ACC112 (cell line): ENCODE data around the gene ACRV1.

ENCODE experiments used
- H2AFZ ChIP-seq: fragments of 200-600 bp; sonication (generic); one replicate; pipeline ENCODE4 v1.6.0; 2017; ENCODE audit warnings: antibody characterized with exemption, low read length; ENCODE audit not compliant: unreplicated experiment
- H3K27ac ChIP-seq: fragments of 200-600 bp; sonication (generic); 2 replicates; pipeline ENCODE4 v1.5.1; 2014; ENCODE audit warnings: low read depth, mild to moderate bottlenecking, antibody characterized with exemption, low read length, moderate library complexity
- H3K27me3 ChIP-seq: fragments of 200-600 bp; sonication (generic); 2 replicates; pipeline ENCODE4 v1.6.1; 2014; ENCODE audit warnings: mild to moderate bottlenecking, antibody characterized with exemption, low read length, moderate library complexity, mixed read lengths; ENCODE audit not compliant: insufficient read depth
- H3K36me3 ChIP-seq: fragments of 200-600 bp; sonication (generic); 2 replicates; pipeline ENCODE4 v1.6.1; 2016; ENCODE audit warnings: mild to moderate bottlenecking, antibody characterized with exemption, low read length, moderate library complexity, mixed read lengths; ENCODE audit not compliant: insufficient read depth
- H3K4me1 ChIP-seq: fragments of 200-600 bp; sonication (generic); one replicate; pipeline ENCODE4 v1.6.1; 2016; ENCODE audit warnings: low read length, mixed read lengths; ENCODE audit not compliant: insufficient read depth, unreplicated experiment, control insufficient read depth
- H3K4me3 ChIP-seq: fragments of 200-600 bp; sonication (generic); 2 replicates; pipeline ENCODE4 v1.5.1; 2014; ENCODE audit warnings: mild to moderate bottlenecking, low read depth, low read length
- H3K79me2 ChIP-seq: fragments of 200-600 bp; sonication (generic); one replicate; pipeline ENCODE4 v1.6.0; 2016; ENCODE audit warnings: low read length; ENCODE audit not compliant: control insufficient read depth, unreplicated experiment, insufficient read depth

The ACRV1 gene

DNA sequence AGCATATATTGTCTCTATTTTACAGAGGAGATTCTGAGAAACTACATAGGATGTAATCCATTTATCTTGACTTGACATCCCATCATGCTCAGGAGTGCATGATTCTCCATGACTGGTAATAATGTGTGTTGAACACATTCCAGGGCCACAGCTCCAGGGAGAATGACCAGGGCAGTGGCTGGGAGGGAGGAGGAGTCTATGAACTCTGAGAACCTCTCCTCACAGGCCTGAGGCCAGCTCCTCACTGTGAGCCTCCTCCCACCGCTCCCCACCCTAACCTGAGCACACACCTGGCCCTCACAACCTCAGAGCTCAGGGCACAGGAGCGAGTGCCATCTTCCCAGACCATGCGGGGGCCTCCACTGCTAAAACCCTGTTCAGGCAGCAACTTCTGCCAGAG, 8.0 kb upstream of the ACRV1 start:
- no peaks in the 10 kb centered on the region for H3K4me1 ChIP-seq
- H3K27ac ChIP-seq, result no peak overlapping the region
- no peaks in the 10 kb centered on the region for H3K79me2 ChIP-seq
- no peak overlapping the region for H2AFZ ChIP-seq
- 0 out of 2 replicates have a peak, but pooled peaks cover 3% of the 10 kb centered on the region for H3K27me3 ChIP-seq
- H3K36me3 ChIP-seq, result no peaks in the 10 kb centered on the region
- no peak overlapping the region for H3K4me3 ChIP-seq

DNA sequence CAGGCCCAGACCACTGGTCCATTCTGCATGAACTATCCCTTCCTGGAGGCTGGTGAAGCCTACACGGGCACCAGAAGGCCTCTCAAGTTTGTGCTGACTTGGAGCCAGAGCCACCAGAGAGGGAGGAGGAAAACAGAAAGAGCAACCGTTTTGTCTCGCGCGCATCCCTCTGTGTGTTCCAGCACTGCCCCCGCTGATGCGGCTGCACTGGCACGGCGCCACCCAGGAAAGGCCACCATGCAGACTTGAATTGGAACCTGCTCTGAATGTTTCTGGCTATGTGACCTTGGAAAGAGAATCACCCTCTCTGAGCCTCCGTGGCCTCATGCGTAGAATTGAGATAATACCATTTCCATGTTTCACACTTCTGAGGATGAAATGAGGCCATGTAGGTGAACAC, 7.4 kb upstream of the ACRV1 start:
- H3K4me3 ChIP-seq, result no peak overlapping the region

DNA sequence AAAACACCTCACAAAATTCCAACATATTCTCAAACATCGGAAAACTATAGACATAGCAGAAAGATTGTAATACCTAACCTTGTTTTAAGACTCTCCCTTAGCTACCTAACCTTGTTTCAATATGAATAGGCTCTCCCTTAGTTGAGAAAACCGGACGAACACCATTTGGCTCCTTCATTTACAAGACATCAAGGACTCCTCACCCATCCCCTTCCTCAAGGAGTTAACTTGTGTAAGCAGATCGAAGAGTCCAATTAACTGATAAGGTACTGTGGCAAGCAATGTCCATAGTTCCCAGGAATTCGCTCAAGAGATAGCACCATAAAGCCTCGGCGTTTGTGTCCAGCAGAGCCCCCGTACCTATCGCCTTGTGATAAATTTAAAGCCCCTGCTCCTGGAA, 4.6 kb upstream of the ACRV1 start:
- Histone ChIP-seq H3K36me3 (no peaks in the 10 kb centered on the region), H3K4me3 (no peak overlapping the region)

More for the DNA sequence above, 7.4 kb upstream of the ACRV1 start:
- H3K4me1 ChIP-seq, result no peaks in the 10 kb centered on the region
- H3K27ac ChIP-seq, result no peak overlapping the region
- H2AFZ ChIP-seq, result no peak overlapping the region
- H3K36me3 ChIP-seq, result no peaks in the 10 kb centered on the region
- no peaks in the 10 kb centered on the region for H3K79me2 ChIP-seq
- 0 out of 2 replicates have a peak, but pooled peaks cover 3% of the 10 kb centered on the region for H3K27me3 ChIP-seq

DNA sequence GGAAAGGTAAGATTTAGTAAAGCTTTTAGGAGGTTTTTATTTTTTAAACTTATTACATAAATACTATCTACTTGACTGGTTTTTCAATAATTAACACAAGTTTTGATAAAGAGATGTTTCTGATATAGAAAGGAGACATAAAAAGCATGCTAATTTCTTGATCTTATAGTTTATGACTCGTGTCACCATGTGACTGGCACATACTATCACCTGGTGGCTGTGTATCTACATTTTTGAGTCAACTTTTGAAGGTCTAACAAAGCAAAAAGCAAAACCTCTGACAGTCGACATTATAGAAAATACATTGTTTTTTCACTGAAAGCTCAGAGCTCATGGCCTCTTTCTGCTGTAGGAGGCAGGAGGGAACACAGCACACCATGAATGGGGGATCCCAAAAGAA, 810 bp downstream of the ACRV1 start:
- Histone ChIP-seq H3K27ac (no peak overlapping the region), H3K4me1 (no peaks in the 10 kb centered on the region), H3K4me3 (no peak overlapping the region), H3K36me3 (peaks cover 6% of the 10 kb centered on the region; the same call in 1 of the 2 replicates), H3K79me2 (no peaks in the 10 kb centered on the region), H3K27me3 (no peaks in the 10 kb centered on the region), H2AFZ (no peak overlapping the region)

More for the DNA sequence above, 4.6 kb upstream of the ACRV1 start:
- Histone ChIP-seq H3K79me2 (no peaks in the 10 kb centered on the region), H3K4me1 (no peaks in the 10 kb centered on the region), H3K27me3 (no peaks in the 10 kb centered on the region), H2AFZ (no peak overlapping the region), H3K27ac (no peak overlapping the region)

DNA sequence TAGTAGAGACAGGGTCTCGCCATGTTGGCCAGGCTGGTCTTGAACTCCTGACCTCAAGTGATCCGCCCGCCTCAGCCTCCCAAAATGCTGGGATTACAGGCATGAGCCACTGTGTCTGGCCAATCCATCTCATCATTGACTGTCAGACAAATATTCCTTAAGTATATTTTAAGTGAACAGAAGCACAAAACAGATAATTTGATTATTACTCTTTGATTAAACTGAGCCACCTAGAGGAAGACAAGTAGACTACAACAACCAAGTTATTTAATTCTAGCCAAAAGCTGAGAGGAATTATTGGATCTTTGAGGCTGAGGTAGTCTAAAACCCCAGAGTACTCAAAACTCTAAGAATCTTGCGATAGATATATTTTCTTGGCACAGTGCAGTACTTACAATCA, 1.2 kb downstream of the ACRV1 start:
- Histone ChIP-seq H3K27ac (no peak overlapping the region), H2AFZ (no peak overlapping the region), H3K4me3 (no peak overlapping the region), H3K27me3 (no peaks in the 10 kb centered on the region), H3K36me3 (peaks cover 6% of the 10 kb centered on the region; the same call in 1 of the 2 replicates), H3K79me2 (no peaks in the 10 kb centered on the region), H3K4me1 (no peaks in the 10 kb centered on the region)

DNA sequence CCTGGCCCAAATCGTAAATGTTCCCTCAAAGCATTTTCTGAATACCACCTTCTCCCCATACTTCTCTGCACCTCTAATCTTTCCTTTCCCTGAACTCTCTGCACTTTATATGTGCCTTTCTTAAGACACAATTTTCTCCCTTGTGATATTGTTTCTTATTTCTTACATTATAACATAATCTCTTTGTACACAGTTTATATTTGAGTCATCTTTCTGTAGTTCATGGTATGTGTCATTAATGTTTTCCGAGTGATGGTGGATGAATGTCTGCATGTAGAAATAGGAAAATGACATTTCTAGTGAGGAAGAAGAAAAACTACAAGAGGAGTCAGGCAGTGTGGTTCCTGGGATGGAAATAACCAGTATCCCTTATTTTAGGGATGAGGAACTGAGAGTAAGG, 5.5 kb downstream of the ACRV1 start:
- no peak overlapping the region for H2AFZ ChIP-seq
- H3K4me3 ChIP-seq, result no peak overlapping the region
- H3K79me2 ChIP-seq, result no peaks in the 10 kb centered on the region
- H3K36me3 ChIP-seq, result peaks cover 6% of the 10 kb centered on the region; the same call in 1 of the 2 replicates
- H3K27ac ChIP-seq, result no peak overlapping the region
- H3K4me1 ChIP-seq, result no peaks in the 10 kb centered on the region
- no peaks in the 10 kb centered on the region for H3K27me3 ChIP-seq

DNA sequence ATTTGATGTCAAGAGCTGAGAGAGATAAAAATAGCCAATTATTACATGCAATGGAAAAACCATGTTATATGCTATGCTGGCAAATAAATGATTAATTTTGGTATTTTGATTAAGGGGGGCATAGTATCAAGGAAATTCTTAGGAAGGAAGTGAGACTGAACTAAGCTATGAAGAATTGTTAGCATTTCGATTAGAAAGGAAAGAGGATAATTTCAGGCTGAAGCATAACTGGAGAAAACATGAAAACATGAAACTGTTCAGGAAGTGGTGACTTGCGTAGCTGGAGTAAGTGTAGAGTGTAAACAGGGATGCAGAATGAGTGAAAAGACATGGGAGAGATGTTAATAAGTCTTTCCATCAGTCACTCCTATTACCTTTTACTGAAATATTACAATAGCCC, 6.4 kb downstream of the ACRV1 start:
- Histone ChIP-seq H3K27ac (no peak overlapping the region), H2AFZ (no peak overlapping the region), H3K79me2 (no peaks in the 10 kb centered on the region), H3K4me3 (no peak overlapping the region), H3K36me3 (peaks cover 6% of the 10 kb centered on the region; the same call in 1 of the 2 replicates), H3K27me3 (no peaks in the 10 kb centered on the region), H3K4me1 (no peaks in the 10 kb centered on the region)

DNA sequence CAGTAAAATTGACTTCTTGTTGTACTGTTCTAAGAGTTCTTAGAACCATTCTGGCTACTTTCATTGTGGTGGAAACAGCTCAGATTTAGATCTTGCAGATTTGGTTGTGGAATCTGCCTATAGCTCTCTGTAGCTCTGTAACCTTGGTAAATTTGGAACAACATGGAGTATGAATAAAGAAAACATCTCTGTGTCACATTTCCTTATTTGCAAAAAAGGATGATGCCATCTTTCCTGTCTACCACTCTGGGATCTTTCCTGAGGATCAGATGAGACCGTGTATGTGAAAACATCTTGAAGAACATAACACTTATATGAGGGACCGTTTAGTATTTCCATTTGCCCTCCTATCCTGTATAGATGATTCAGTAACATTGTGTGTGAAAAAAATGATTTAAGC, 9.1 kb downstream of the ACRV1 start:
- Histone ChIP-seq H3K27me3 (no peaks in the 10 kb centered on the region), H3K36me3 (peaks cover 7% of the 10 kb centered on the region), H3K4me3 (no peak overlapping the region)

DNA sequence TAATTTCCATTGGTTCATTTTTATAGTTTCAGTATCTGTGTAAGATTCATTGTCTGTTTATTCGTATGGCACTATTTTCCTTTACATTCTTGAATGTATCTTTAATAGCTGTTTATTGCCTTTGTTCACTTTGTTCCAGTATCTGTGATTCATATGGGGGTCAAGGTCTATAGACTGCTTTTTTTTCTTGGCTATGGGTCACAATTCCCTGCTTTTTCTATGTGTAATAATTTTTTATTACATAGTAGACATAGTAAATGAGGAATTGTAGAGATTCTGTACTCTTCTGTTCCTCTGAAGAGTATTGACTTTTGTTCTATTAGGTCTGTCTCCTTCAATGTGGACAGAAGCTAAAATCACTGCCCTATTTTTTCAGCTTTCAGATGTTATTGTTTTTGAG, 10.5 kb downstream of the ACRV1 start:
- peaks cover 17% of the 10 kb centered on the region for H3K36me3 ChIP-seq

More for the DNA sequence above, 9.1 kb downstream of the ACRV1 start:
- Histone ChIP-seq H3K79me2 (peaks cover 3% of the 10 kb centered on the region), H3K27ac (no peak overlapping the region), H2AFZ (no peak overlapping the region), H3K4me1 (no peaks in the 10 kb centered on the region)

DNA sequence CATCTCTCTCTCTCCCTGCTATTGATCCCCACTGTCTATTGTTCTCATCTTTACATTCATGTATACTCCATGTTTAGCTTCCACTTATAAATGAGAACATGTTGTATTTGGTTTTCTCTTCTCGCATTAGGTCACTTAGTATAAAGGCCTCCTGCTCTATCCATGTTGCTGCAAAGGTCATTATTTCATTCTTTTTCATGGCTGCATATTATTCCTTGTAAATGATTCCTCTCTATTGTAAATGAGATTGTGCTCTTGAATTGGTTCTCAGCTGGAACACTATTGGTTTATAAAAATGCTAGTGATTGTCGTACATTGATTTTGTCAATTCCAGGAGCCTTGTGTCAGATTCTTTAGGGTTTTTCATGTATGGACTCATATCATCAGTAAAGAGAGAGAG, 13.5 kb downstream of the ACRV1 start:
- peaks cover 44% of the 10 kb centered on the region for H3K36me3 ChIP-seq
- H3K4me1 ChIP-seq, result no peaks in the 10 kb centered on the region
- no peak overlapping the region for H2AFZ ChIP-seq
- H3K79me2 ChIP-seq, result peaks cover 3% of the 10 kb centered on the region
- H3K27me3 ChIP-seq, result no peaks in the 10 kb centered on the region
- H3K4me3 ChIP-seq, result no peak overlapping the region
- H3K27ac ChIP-seq, result no peak overlapping the region

More for the DNA sequence above, 10.5 kb downstream of the ACRV1 start:
- Histone ChIP-seq H3K4me3 (no peak overlapping the region), H3K79me2 (peaks cover 3% of the 10 kb centered on the region), H3K4me1 (no peaks in the 10 kb centered on the region), H2AFZ (no peak overlapping the region), H3K27me3 (no peaks in the 10 kb centered on the region), H3K27ac (no peak overlapping the region)

DNA sequence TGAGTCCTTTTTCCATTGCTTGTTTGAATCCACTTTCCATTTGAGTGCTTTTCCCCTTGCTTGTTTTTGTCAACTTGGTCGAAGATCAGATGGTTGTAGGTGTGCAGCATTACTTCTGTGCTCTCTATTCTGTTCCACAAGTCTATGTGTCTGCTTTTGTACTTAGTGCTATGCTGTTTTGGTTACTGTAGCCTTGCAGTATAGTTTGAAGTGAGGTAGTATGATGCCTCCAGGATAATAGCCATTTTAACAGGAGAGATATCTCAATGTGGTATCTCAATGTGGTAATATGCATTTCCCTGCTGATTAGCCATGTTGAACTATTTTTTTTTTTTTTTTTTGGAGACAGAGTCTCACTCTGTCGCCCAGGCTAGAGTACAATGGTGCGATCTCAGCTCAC, 16.7 kb downstream of the ACRV1 start:
- no peaks in the 10 kb centered on the region for H3K27me3 ChIP-seq
- H3K4me3 ChIP-seq, result no peak overlapping the region
- peaks cover 3% of the 10 kb centered on the region for H3K79me2 ChIP-seq
- H3K36me3 ChIP-seq, result peaks cover 47% of the 10 kb centered on the region
- H2AFZ ChIP-seq, result no peak overlapping the region
- no peaks in the 10 kb centered on the region for H3K4me1 ChIP-seq
- no peak overlapping the region for H3K27ac ChIP-seq
